GM12801 (cell line): ENCODE measurements around the gene OR2B6.

ENCODE experiments used
- TF ChIP-seq, protein P1 (sequence below): IDR thresholded peaks from one replicate; pipeline ENCODE4 v1.5.1; 2011; ENCODE audit warnings: control low read depth; ENCODE audit not compliant: insufficient read length; ENCODE audit errors: extremely low read depth

Gene OR2B6

DNA sequence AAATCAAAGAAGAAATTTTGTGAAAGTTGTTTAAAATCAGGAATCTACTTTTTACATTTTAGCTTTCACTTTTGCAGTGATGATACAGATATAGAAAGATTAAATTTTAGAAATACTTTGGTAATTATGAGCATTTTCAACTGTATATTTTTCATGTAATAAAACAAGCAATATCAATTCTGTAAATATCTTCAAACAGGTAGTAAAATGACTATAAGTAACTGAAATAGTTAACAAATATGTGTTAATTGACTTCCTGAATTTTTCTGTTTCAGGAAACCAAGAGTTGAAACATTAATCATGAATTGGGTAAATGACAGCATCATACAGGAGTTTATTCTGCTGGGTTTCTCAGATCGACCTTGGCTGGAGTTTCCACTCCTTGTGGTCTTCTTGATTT, at the start of gene OR2B6:
Gene OR2B6, plus strand, starts transcription at position 301 of the 400 bp plus-strand sequence. Its CDS starts 0 bp downstream, at position 301.
- TF ChIP-seq, protein P1, sequence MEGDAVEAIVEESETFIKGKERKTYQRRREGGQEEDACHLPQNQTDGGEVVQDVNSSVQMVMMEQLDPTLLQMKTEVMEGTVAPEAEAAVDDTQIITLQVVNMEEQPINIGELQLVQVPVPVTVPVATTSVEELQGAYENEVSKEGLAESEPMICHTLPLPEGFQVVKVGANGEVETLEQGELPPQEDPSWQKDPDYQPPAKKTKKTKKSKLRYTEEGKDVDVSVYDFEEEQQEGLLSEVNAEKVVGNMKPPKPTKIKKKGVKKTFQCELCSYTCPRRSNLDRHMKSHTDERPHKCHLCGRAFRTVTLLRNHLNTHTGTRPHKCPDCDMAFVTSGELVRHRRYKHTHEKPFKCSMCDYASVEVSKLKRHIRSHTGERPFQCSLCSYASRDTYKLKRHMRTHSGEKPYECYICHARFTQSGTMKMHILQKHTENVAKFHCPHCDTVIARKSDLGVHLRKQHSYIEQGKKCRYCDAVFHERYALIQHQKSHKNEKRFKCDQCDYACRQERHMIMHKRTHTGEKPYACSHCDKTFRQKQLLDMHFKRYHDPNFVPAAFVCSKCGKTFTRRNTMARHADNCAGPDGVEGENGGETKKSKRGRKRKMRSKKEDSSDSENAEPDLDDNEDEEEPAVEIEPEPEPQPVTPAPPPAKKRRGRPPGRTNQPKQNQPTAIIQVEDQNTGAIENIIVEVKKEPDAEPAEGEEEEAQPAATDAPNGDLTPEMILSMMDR = no peak

- TF ChIP-seq, protein P1 = no peak
Measured at GRCh38 chr6:27908017-27908416, 49.0 kb upstream of the OR2B6 start.

GRCh38 chr6:27911956-27912446, 45.0 kb upstream of the OR2B6 start, which contains the start of gene OR2B2:
OR2B2 (minus strand) TSS chr6:27912396; CDS start chr6:27912319, 77 bp downstream.
- TF ChIP-seq, protein P1 = no peak

DNA sequence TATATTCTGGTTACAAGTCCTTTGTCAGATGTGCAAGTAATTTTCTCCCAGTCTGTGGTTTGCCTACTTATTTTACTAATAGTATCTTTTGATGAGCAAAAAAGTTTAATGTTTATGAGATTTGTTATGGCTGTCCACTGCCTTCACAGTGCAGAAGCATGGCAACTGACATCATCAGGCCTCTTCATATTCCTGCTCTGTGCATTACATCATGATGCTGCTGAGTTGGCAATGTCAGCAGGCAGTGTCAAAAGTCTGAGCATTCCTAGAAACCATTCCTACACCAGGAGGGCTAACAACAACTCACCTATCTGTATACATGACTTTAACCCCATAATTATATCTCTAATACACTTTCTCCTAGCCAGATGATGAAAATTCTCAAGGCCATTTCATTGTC, 34.1 kb upstream of the OR2B6 start:
- TF ChIP-seq, protein P1 = no peak

DNA sequence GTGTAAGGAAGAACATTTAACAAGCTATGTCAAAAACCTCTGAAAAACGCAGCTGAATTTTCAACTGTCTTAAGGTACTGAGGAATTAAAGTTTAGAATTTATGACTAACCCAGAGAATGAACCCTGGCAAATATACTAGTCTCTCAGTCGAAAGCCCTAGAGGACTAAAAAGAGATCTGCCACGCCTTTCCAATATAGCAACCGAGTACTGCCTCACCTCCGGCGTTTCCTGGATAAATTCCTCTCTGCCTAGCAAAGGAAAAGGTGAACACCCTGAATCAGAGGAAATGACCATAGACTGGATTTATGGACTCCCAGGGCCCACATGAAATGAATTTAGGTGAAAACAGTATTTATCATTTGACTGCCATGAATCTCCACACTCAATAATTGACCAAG, 32.9 kb upstream of the OR2B6 start:
- TF ChIP-seq, protein P1 = no peak

GRCh38 chr6:27931209-27931608, 25.8 kb upstream of the OR2B6 start:
- TF ChIP-seq, protein P1 = no peak

- TF ChIP-seq, protein P1 = no peak
Measured at GRCh38 chr6:27940766-27941165, 16.3 kb upstream of the OR2B6 start.
